GM12801 (cell line): ENCODE results near the gene FBLN5.

Source experiments
- CTCF ChIP-seq: IDR thresholded peaks from one replicate; pipeline ENCODE4 v1.5.1; 2011; ENCODE audit warnings: control low read depth; ENCODE audit not compliant: insufficient read length; ENCODE audit errors: extremely low read depth

Gene FBLN5

GRCh38 chr14:91843437-91843836 lies 104.1 kb downstream of the FBLN5 start:
- TF ChIP-seq CTCF, result no peak

- no peak for TF ChIP-seq CTCF
These were observed 106.4 kb downstream of the FBLN5 start for GRCh38 chr14:91841065-91841464.

- no peak for TF ChIP-seq CTCF
These were observed 107.7 kb downstream of the FBLN5 start for GRCh38 chr14:91839749-91840148.

GRCh38 chr14:91837076-91837475 lies 110.4 kb downstream of the FBLN5 start:
- no peak for TF ChIP-seq CTCF

GRCh38 chr14:91835920-91836843 lies 111.3 kb downstream of the FBLN5 start:
- no peak for TF ChIP-seq CTCF

GRCh38 chr14:91835197-91835919 lies 112.1 kb downstream of the FBLN5 start:
- TF ChIP-seq CTCF, result no peak

GRCh38 chr14:91834571-91834970 lies 112.9 kb downstream of the FBLN5 start:
- TF ChIP-seq CTCF, result no peak
